Uterus (tissue), 4 donors: ENCODE results near the gene MRPS34. TPM values are rescaled to one million over a fixed set of nuclear protein-coding genes. Genes with fewer than 3 reads are reported as not detected.

ENCODE experiments used
- DNase-seq, 2 donors: peaks; one replicate each; pipeline ENCODE4 v3.0.0-alpha.2; 2019 to 2020
- H3K27ac ChIP-seq, 2 donors: fragments of 200-600 bp; sonication (generic); 1 replicate in 1 of 2; 2 replicates in 1 of 2; pipeline ENCODE4 v1.5.1; 2016 to 2018
- H3K27me3 ChIP-seq, 2 donors: fragments of 200-600 bp; sonication (generic); one replicate each; pipeline ENCODE4 v1.5.1; 2018 to 2019; ENCODE audit warnings: control low read depth in 1 of 2
- H3K36me3 ChIP-seq, 2 donors: fragments of 200-600 bp; sonication (generic); one replicate each; pipeline ENCODE4 v1.5.1; 2019; ENCODE audit warnings: control low read depth in 1 of 2
- H3K4me1 ChIP-seq, 2 donors: fragments of 200-600 bp; sonication (generic); one replicate each; pipeline ENCODE4 v1.5.1; 2018 to 2019; ENCODE audit warnings: control low read depth in 1 of 2
- H3K4me3 ChIP-seq, 2 donors: fragments of 200-600 bp; sonication (generic); 1 replicate in 1 of 2; 2 replicates in 1 of 2; pipeline ENCODE4 v1.5.1; 2018 to 2019; ENCODE audit warnings: mild to moderate bottlenecking in 1 of 2
- H3K9me3 ChIP-seq, 2 donors: fragments of 200-600 bp; sonication (generic); one replicate each; pipeline ENCODE4 v1.5.1; 2019; ENCODE audit warnings: control low read depth in 1 of 2
- POLR2A ChIP-seq, 2 donors: fragments of 450-650 bp; IDR thresholded peaks; one replicate each; pipeline ENCODE4 v1.6.1; 2016; ENCODE audit warnings: antibody characterized with exemption in 2 of 2, mild to moderate bottlenecking in 1 of 2, moderate library complexity in 1 of 2
- intact Hi-C: fragments of 100-400 bp; cut with DNase I; formaldehyde crosslinking; loops from one replicate; pipeline ENCODE4 v1.15.1; 2023; ENCODE audit warnings: low total_unique reads
- total RNA-seq, 4 donors: library from RNA; depleted of rRNA in 3 of 4; stranded (reverse); fragments of >200 nt in 3 of 4; gene quantifications; one replicate each; pipeline versions ENCODE4 v1.1.0 to v1.2.4, GENCODE V29; 2014 to 2023
- TF ChIP-seq, protein P1 (sequence below), 4 experiments: fragments of 200-600 bp in 2 of 4; fragments of 450-650 bp in 2 of 4; sonication (generic) in 2 of 4; IDR thresholded peaks; one replicate each; pipeline ENCODE4 v1.5.1; 2016 to 2019; ENCODE audit warnings: antibody characterized with exemption in 4 of 4, mild to moderate bottlenecking in 2 of 4, moderate library complexity in 1 of 4
- donor health status: DM: yes; HTN: yes; CAD: no.

MRPS34 gene
- total RNA-seq, 4 donors from 2014 or later, result 37.3 to 158 (median 52.5) TPM

DNA sequence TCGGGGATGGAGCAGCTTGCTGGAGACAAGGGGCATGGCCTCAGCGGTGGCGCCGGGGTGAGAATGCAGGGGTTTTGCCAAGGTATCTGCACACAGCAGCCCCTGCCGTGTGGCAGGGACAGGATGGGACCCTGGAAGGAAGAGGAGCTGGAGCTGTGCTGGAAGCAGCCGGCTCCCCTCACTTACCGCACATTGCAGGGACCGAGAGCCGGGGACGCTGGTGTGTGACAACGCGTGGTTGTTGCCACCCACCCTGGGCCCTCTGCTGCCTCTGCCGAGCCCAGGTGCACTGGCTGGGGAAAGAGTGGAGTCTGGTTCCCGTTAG is 12.9 kb upstream of the MRPS34 start:
- Histone ChIP-seq H3K27me3 (no peaks in the 10 kb centered on the region), H3K4me3 (no peak overlapping the region), H3K9me3 (no peaks in the 10 kb centered on the region), H3K4me1 (peaks cover 0 to 7% of the 10 kb centered on the region in 2 donors), H3K27ac (no peak overlapping the region), H3K36me3 (no peaks in the 10 kb centered on the region)
- DNase-seq, result no peak
- TF ChIP-seq POLR2A (IDR thresholded peaks at IDR 0.05), result no peak
- TF ChIP-seq, protein P1, sequence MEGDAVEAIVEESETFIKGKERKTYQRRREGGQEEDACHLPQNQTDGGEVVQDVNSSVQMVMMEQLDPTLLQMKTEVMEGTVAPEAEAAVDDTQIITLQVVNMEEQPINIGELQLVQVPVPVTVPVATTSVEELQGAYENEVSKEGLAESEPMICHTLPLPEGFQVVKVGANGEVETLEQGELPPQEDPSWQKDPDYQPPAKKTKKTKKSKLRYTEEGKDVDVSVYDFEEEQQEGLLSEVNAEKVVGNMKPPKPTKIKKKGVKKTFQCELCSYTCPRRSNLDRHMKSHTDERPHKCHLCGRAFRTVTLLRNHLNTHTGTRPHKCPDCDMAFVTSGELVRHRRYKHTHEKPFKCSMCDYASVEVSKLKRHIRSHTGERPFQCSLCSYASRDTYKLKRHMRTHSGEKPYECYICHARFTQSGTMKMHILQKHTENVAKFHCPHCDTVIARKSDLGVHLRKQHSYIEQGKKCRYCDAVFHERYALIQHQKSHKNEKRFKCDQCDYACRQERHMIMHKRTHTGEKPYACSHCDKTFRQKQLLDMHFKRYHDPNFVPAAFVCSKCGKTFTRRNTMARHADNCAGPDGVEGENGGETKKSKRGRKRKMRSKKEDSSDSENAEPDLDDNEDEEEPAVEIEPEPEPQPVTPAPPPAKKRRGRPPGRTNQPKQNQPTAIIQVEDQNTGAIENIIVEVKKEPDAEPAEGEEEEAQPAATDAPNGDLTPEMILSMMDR (IDR thresholded peaks at IDR 0.05), result no peak
- intact Hi-C loops, result no loop called here

DNA sequence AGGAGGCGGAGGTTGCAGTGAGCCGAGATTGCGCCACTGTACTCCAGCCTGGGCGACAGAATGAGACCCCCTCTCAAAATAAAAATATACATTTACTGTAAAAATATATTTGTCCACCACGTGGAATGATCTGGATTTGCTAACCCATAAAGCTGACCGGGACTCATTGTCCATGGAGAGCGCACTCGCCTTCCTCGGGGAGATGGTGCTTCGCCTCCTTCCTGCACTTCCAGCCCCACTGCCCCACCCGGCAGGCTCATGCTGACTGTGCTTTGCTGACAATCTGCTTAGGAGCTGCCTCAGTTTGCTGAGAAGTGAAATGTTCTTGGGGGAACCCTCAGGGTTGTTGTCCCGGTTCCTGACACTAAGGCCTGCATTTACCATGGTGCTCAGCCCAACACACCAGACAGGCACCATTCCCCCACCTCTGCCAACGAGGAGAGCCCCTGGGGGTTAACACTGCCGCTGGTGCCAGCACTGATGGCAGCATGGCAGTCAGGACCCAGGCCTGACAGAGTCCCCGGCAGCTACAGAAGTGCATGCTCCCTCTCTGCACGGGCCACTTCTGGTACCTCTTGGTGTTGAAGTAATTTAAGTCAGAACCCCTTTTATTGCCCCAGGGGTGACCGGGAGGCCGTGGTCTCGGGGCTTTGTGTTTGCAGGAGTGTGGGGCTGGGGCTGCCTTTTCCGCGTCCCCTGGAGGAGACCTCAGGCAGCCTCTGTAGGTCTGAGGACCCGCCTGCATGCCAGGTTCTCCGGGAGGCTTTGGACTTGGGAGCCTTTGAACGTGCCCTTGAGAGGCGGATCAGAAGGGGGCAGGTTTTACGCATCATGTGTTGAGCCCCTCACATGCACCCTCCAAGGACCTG is 12.3 kb upstream of the MRPS34 start:
- Histone ChIP-seq H3K4me1 (peaks cover 0 to 7% of the 10 kb centered on the region in 2 donors), H3K27me3 (no peaks in the 10 kb centered on the region), H3K4me3 (no peak overlapping the region), H3K36me3 (no peaks in the 10 kb centered on the region), H3K27ac (no peak overlapping the region), H3K9me3 (no peaks in the 10 kb centered on the region)
- intact Hi-C loops, result no loop called here
- DNase-seq, result peak in 1 of 2 donors; percentile 13
- no peak for TF ChIP-seq POLR2A (IDR thresholded peaks at IDR 0.05)

DNA sequence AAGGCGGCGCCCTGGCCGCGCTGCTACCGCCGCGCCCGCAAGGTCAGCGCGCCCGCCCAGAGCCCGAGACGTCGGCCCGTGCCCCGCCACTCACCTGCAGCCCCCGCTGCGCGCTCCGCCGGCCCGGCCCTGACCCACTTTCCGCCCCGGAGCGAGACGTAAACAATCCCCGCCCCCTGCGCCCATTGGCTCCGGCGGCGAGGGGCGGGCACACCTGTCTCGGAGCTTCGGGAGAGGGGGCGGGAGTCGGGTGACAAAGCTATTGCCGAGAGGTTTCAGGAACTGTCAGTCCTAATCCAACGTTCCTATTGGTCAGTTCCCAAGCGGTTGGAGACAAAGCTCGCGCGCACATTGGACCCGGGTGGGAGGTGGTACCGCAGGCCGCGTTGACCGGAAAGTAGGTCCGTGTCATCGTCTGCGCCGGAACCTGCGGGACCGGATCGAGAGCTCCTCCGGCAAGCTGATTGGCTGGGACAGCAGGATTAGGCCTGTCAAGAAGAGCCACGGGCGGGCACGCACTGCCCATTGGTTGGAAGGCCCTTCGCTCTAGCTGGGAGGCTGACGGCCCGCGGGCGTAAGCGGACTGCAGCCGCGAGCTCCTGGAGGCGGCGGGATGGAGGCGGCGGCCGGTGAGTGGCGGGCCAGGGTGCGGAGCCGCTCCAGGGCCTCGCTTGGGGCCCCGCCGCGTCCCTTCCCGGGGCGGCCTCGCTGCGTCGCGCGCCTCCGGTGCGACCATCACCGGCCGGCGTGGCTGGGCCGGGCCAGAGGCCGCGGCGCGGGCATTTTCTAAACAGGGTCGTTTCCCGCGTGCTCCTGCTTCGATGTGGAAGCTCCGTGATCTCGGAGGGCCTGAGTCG is 9.7 kb upstream of the MRPS34 start, which contains the start of the genes NUBP2 and SPSB3:
Gene NUBP2 (plus strand): TSS at position 553 of the 857 bp plus-strand sequence. CDS start 61 bp downstream, at position 614.
Gene SPSB3 (minus strand): TSS at position 164 of the 857 bp plus-strand sequence. CDS start 1,088 bp downstream, outside the sequence.
- peaks cover 0 to 7% of the 10 kb centered on the region in 2 donors for H3K4me1 ChIP-seq
- no peaks in the 10 kb centered on the region for H3K36me3 ChIP-seq
- peak; percentile 62 to 80 for TF ChIP-seq POLR2A (IDR thresholded peaks at IDR 0.05)
- TF ChIP-seq, protein P1 (IDR thresholded peaks at IDR 0.05), result peak in 1 of 4 experiments; percentile 3
- peak within 1 kb of the TSS; percentile 80 to 87 for H3K27ac ChIP-seq
- intact Hi-C loops, result no loop called here
- no peaks in the 10 kb centered on the region for H3K27me3 ChIP-seq
- H3K9me3 ChIP-seq, result no peaks in the 10 kb centered on the region
- DNase-seq, result peak; percentile 99 to 100
- H3K4me3 ChIP-seq, result peak within 1 kb of the TSS; percentile 67 to 98

DNA sequence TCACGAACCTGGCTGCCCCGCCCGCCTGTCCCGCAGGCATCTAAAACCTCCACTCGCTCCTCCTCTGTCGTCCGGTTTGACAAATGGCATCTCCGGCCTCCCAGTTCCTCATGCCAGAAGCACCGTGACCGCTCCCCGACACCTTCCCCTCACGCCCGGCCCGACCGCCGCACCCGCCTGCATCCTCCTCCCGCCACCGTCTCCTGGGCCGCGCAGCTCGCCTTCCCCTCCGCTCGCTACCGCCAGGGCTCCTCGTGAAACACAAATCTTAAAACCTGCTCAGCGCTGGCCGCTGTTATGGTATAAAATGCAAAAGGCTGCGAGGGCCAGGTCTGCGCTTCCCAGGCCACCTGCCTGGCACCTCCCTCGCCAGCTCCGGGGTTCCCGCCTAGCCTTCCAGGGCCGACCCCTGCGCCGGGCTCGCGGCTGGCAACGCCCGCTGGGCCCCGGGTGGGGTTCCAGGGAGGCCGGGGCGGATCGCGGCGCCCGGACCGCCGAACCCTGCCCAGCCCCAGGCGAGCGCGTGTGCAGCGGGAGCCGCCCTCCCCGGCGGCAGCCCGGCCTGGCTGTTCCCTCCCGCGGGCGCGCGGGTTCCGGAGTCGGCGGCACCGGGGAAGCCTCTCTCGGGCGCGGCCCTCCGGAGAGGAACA is 8.9 kb upstream of the MRPS34 start:
- peak in 1 of 2 donors; percentile 33 for DNase-seq
- intact Hi-C loops, result no loop called here
- H3K27ac ChIP-seq, result peak overlapping the region; percentile 80 to 87
- H3K4me3 ChIP-seq, result peak overlapping the region; percentile 47 to 98
- no peaks in the 10 kb centered on the region for H3K36me3 ChIP-seq
- H3K9me3 ChIP-seq, result no peaks in the 10 kb centered on the region
- peaks cover 0 to 7% of the 10 kb centered on the region in 2 donors for H3K4me1 ChIP-seq
- H3K27me3 ChIP-seq, result no peaks in the 10 kb centered on the region
- no peak for TF ChIP-seq POLR2A (IDR thresholded peaks at IDR 0.05)
- TF ChIP-seq, protein P1 (IDR thresholded peaks at IDR 0.05), result no peak

DNA sequence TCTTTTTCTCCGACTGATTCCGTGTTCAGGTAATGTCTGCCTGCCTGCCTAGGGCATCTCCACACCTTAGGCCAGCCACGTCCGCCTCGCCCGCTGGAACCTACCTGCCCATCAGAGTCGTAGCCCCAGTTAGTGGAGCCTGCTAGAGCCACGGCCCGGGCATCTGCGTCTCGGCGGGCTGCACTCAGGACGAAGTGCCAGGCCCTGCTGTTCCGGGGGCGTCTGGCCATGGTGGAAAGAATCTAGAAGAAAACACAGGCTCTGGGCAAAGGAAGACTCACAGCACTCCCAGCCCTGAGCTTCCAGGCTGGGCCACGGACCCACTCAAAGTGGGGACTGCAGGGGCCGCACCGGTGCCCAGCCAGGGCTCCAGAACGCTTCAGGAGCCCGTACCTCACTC is 8.3 kb upstream of the MRPS34 start:
- TF ChIP-seq POLR2A (IDR thresholded peaks at IDR 0.05), result no peak
- TF ChIP-seq, protein P1 (IDR thresholded peaks at IDR 0.05), result no peak
- Histone ChIP-seq H3K4me1 (peaks cover 0 to 7% of the 10 kb centered on the region in 2 donors), H3K4me3 (peak overlapping the region; percentile 47 to 98), H3K36me3 (no peaks in the 10 kb centered on the region), H3K9me3 (no peaks in the 10 kb centered on the region), H3K27ac (peak overlapping the region; percentile 80 to 87), H3K27me3 (no peaks in the 10 kb centered on the region)
- DNase-seq, result peak in 1 of 2 donors; percentile 21
- intact Hi-C loops, result no loop called here
